SK-N-SH treated with all-trans-retinoic acid at 6 μM for 48 hours (cell line): ENCODE results near the gene TRIM45.

Experiments used
- CSRNP3 ChIP-seq: fragments of 250-450 bp; sonication (Bioruptor Pico); IDR thresholded peaks from 2 replicates; pipeline ENCODE4 v1.5.1; 2021; ENCODE audit warnings: mild to moderate bottlenecking, moderate library complexity
- ISL1 ChIP-seq: fragments of 250-450 bp; sonication (Bioruptor Pico); IDR thresholded peaks from 2 replicates; pipeline ENCODE4 v2.1.2; 2022; ENCODE audit warnings: mild to moderate bottlenecking, moderate library complexity
- OSR1 ChIP-seq: fragments of 250-450 bp; sonication (Bioruptor Pico); IDR thresholded peaks from 2 replicates; pipeline ENCODE4 v1.8.0; 2022; ENCODE audit warnings: moderate library complexity, mild to moderate bottlenecking, inconsistent platforms
- PPARA ChIP-seq: fragments of 250-450 bp; sonication (Bioruptor Pico); IDR thresholded peaks from 2 replicates; pipeline ENCODE4 v1.5.0; 2020; ENCODE audit warnings: mild to moderate bottlenecking, borderline replicate concordance
- TCF4 ChIP-seq: fragments of 250-450 bp; sonication (Bioruptor Pico); IDR thresholded peaks from 2 replicates; pipeline ENCODE4 v1.8.0; 2021; ENCODE audit warnings: mild to moderate bottlenecking, moderate library complexity, borderline replicate concordance

- no peak for TF ChIP-seq TCF4 (CRISPR knock-in tag)
- TF ChIP-seq OSR1 (CRISPR knock-in tag), result no peak
- no peak for TF ChIP-seq PPARA (CRISPR knock-in tag)
- TF ChIP-seq ISL1, result no peak
- no peak for TF ChIP-seq CSRNP3 (CRISPR knock-in tag)
Measured at GRCh38 chr1:117120774-117121588, 568 bp downstream of the TRIM45 start.
